Bronchial epithelial cell (primary cell): Measurements from ENCODE around the gene DGKG. TPM values are rescaled to one million over a fixed set of nuclear protein-coding genes. Genes with fewer than 3 reads are reported as not detected.

Source experiments
- DNase-seq: peaks from one replicate; pipeline ENCODE4 v3.0.0-alpha.2; 2010; ENCODE audit warnings: low read depth
- FAIRE-seq: peaks from 2 replicates; lab custom pipeline; 2011; peaks lifted over from hg19 to GRCh38; lab: Jason Lieb, UNC
- H3K27me3 ChIP-seq: 2 replicates; pipeline ENCODE4 v1.5.1; 2011; ENCODE audit warnings: low read length; ENCODE audit not compliant: control insufficient read depth, insufficient read depth
- H3K36me3 ChIP-seq: 2 replicates; pipeline ENCODE4 v1.5.1; 2011; ENCODE audit warnings: low read length; ENCODE audit not compliant: control insufficient read depth, insufficient read depth
- H3K4me3 ChIP-seq: 2 replicates; pipeline ENCODE4 v1.5.1; 2011; ENCODE audit warnings: mild to moderate bottlenecking, low read depth, low read length, control low read depth
- total RNA-seq: library from RNA; depleted of rRNA; stranded (reverse); fragments of >200 nt; gene quantifications from 2 replicates; pipeline ENCODE4 v1.2.1, GENCODE V29; 2014
- TF ChIP-seq, protein P1 (sequence below): IDR thresholded peaks from 2 replicates; pipeline ENCODE4 v1.5.1; 2011; ENCODE audit warnings: mild to moderate bottlenecking, moderate library complexity, low read length, control low read depth, inconsistent platforms; ENCODE audit not compliant: insufficient read depth, severe bottlenecking

The DGKG gene
- total RNA-seq, 1 donor from 2014 or later, result not detected

DNA sequence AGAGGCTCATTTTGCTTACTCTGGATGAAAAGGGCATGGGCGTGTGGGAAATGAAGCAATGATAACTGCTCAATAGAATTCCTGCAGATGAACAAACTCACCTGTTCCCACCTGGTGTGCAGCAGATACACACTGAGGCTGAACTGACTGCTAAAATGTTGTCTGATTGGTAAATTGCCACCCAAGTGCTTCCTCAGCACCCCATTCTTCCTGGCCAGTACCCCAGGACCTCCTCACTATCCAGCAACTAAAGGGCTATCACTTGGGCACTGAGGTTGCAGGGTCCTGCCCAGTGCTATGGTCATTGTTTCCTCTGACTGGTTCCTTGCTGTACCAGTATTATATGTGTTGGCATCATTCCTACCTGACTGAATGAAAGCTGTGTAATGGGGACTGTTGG is 38.0 kb upstream of the DGKG start:
- H3K36me3 ChIP-seq, result no peaks in the 10 kb centered on the region
- H3K27me3 ChIP-seq, result no peaks in the 10 kb centered on the region
- TF ChIP-seq, protein P1, sequence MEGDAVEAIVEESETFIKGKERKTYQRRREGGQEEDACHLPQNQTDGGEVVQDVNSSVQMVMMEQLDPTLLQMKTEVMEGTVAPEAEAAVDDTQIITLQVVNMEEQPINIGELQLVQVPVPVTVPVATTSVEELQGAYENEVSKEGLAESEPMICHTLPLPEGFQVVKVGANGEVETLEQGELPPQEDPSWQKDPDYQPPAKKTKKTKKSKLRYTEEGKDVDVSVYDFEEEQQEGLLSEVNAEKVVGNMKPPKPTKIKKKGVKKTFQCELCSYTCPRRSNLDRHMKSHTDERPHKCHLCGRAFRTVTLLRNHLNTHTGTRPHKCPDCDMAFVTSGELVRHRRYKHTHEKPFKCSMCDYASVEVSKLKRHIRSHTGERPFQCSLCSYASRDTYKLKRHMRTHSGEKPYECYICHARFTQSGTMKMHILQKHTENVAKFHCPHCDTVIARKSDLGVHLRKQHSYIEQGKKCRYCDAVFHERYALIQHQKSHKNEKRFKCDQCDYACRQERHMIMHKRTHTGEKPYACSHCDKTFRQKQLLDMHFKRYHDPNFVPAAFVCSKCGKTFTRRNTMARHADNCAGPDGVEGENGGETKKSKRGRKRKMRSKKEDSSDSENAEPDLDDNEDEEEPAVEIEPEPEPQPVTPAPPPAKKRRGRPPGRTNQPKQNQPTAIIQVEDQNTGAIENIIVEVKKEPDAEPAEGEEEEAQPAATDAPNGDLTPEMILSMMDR, result no peak
- H3K4me3 ChIP-seq, result no peak overlapping the region
- FAIRE-seq, result no peak
- no peak for DNase-seq

DNA sequence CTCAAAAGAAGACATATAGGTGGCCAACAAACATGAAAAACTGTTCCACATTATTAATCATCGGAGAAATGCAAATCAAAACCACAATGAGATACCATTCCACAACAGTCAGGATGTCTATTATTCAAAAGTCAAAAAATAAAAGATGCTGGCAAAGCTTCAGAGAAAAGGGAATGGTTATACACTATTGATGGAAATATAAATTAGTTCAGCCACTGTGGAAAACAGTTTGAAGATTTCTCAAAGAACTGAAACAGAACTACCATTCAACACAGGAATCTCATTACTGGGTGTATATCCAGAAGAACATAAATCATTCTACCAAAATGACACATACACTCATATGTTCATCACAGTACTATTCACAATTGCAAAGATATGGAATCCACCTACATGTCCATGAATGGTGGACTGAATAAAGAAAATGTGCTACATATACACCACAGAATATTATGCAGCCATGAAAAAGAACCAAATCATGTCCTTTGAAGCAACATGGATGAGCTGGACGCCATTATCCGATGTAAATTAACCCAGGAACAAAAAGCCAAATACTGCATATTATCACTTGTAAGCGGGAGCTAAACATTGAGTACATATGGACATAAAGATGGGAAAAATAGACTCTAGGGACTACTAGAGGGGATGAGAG is 32.7 kb upstream of the DGKG start:
- FAIRE-seq (no peak), DNase-seq (no peak)
- no peaks in the 10 kb centered on the region for H3K36me3 ChIP-seq
- H3K4me3 ChIP-seq, result no peak overlapping the region
- TF ChIP-seq, protein P1, result no peak
- H3K27me3 ChIP-seq, result no peaks in the 10 kb centered on the region

- no peaks in the 10 kb centered on the region for H3K36me3 ChIP-seq
- no peaks in the 10 kb centered on the region for H3K27me3 ChIP-seq
- TF ChIP-seq, protein P1, result no peak
- H3K4me3 ChIP-seq, result no peak overlapping the region
- DNase-seq (peak; percentile 51), FAIRE-seq (no peak)
These were observed 25.0 kb upstream of the DGKG start for GRCh38 chr3:186386883-186387560.

DNA sequence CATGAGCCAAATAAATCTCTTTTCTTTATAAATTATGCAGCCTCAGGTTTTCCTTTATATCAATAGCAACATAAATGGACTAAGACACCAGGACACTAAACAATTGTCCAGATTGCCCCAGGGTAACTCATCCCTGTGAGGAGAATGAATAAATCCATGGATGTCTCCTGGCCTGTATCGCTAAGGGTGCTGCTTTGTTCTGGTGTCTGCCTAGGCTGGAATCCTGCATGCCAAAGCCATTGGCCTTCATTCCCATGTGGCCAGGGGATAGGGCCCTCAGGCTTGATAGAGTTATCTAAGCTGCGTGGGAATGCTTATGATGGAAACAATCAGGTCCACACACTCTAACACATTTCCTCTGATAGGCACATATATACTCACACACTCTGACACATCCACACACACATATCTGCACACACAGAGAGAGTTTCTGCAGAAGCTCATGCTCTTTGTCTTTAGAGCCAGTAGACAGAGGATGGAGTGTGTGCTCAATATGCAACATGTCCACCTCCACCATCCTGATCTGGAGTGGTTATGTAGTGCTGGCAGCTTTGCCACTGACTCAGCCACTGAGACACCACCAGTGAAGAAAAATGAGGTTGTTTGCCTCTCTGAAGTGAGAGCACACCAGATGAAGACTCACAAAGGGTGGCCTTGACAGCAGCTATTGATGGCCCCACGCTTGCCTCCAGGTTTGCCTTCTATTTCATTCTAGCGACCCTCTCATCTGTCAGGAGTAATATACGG is 24.0 kb upstream of the DGKG start:
- TF ChIP-seq, protein P1, result no peak
- Histone ChIP-seq H3K27me3 (no peaks in the 10 kb centered on the region), H3K36me3 (no peaks in the 10 kb centered on the region), H3K4me3 (no peak overlapping the region)
- no peak for DNase-seq
- peak; percentile 91 for FAIRE-seq

- H3K4me3 ChIP-seq, result no peak overlapping the region
- H3K27me3 ChIP-seq, result no peaks in the 10 kb centered on the region
- H3K36me3 ChIP-seq, result no peaks in the 10 kb centered on the region
- DNase-seq (no peak), FAIRE-seq (no peak)
- TF ChIP-seq, protein P1, result no peak
These were observed 21.3 kb upstream of the DGKG start for GRCh38 chr3:186383026-186383993.
